ENCODE measurements around the gene CUBN.

DNA sequence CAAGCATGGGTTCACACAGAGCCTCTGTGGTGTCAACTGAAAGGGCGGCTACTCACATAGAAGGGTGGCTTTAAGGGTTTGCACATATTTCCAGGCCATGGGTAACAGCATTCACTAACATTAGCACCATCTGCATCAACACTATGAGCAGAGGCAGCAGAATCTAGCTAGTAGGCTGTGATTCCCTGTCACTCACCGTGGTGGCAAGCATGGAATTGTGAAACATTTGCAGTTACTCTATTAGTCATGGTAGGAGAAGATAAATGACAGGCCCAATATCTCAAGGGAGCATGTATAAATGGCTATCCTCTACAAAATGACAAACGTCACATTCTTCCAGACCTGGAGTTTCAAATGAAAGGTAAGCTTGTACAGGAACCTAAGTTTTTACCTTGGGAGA, 32.2 kb upstream of the CUBN start:
- TF ChIP-seq, protein P1, sequence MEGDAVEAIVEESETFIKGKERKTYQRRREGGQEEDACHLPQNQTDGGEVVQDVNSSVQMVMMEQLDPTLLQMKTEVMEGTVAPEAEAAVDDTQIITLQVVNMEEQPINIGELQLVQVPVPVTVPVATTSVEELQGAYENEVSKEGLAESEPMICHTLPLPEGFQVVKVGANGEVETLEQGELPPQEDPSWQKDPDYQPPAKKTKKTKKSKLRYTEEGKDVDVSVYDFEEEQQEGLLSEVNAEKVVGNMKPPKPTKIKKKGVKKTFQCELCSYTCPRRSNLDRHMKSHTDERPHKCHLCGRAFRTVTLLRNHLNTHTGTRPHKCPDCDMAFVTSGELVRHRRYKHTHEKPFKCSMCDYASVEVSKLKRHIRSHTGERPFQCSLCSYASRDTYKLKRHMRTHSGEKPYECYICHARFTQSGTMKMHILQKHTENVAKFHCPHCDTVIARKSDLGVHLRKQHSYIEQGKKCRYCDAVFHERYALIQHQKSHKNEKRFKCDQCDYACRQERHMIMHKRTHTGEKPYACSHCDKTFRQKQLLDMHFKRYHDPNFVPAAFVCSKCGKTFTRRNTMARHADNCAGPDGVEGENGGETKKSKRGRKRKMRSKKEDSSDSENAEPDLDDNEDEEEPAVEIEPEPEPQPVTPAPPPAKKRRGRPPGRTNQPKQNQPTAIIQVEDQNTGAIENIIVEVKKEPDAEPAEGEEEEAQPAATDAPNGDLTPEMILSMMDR (conservative IDR thresholded peaks at IDR 0.05 in 1 of 2, IDR thresholded peaks at IDR 0.05 in 1 of 2; ENCODE audit: extremely low read depth in 1 of 2, insufficient read depth in 1 of 2, low read depth in 1 of 2, low read length in 2 of 2): no peak
- no peak for TF ChIP-seq EZH2 (IDR thresholded peaks at IDR 0.05; ENCODE audit: borderline replicate concordance, low read length)

Measured in mammary epithelial cell (primary cell).